ENCODE results near the gene SOX5.

The SOX5 gene

GRCh38 chr12:23626791-23627190 is 322.7 kb downstream of the SOX5 start:
- Histone ChIP-seq H3K9ac (no peak overlapping the region), H3K4me3 (no peak overlapping the region), H3K36me3 (no peaks in the 10 kb centered on the region), H3K27me3 (no peaks in the 10 kb centered on the region), H3K4me1 (no peaks in the 10 kb centered on the region), H3K9me3 (replicated peaks in 1 of 11) (no peaks in the 10 kb centered on the region), H4K20me1 (no peaks in the 10 kb centered on the region), H3K27ac (no peak overlapping the region), H3K4me2 (no peak overlapping the region)
- no peak for TF ChIP-seq Cebpa-rat (IDR thresholded peaks at IDR 0.05)

GRCh38 chr12:23621900-23622299 is 327.6 kb downstream of the SOX5 start:
- no peak overlapping the region for H3K27ac ChIP-seq
- H3K4me3 ChIP-seq, result no peak overlapping the region
- no peaks in the 10 kb centered on the region for H3K4me1 ChIP-seq
- H3K36me3 ChIP-seq, result no peaks in the 10 kb centered on the region
- no peak for TF ChIP-seq Cebpa-rat (IDR thresholded peaks at IDR 0.05)
- H3K9me3 ChIP-seq (replicated peaks in 1 of 11), result no peaks in the 10 kb centered on the region
- no peaks in the 10 kb centered on the region for H3K27me3 ChIP-seq
- no peaks in the 10 kb centered on the region for H4K20me1 ChIP-seq
- no peak overlapping the region for H3K4me2 ChIP-seq
- no peak overlapping the region for H3K9ac ChIP-seq

- Histone ChIP-seq H3K4me1 (no peaks in the 10 kb centered on the region), H4K20me1 (no peaks in the 10 kb centered on the region; a peak in 1 of 22 replicates), H3K27ac (no peak overlapping the region), H3K9ac (no peak overlapping the region), H3K36me3 (no peaks in the 10 kb centered on the region), H3K9me3 (replicated peaks in 1 of 11) (no peaks in the 10 kb centered on the region; a peak in 1 of 22 replicates), H3K27me3 (no peaks in the 10 kb centered on the region), H3K4me2 (no peak overlapping the region), H3K4me3 (no peak overlapping the region)
- no peak for TF ChIP-seq Cebpa-rat (IDR thresholded peaks at IDR 0.05)
Observed at GRCh38 chr12:23618718-23619117, 330.8 kb downstream of the SOX5 start.

- no peaks in the 10 kb centered on the region for H3K4me1 ChIP-seq
- no peak overlapping the region for H3K4me2 ChIP-seq
- no peaks in the 10 kb centered on the region for H3K27me3 ChIP-seq
- no peaks in the 10 kb centered on the region; a peak in 1 of 22 replicates for H3K9me3 ChIP-seq (replicated peaks in 1 of 11)
- H3K27ac ChIP-seq, result no peak overlapping the region
- H4K20me1 ChIP-seq, result no peaks in the 10 kb centered on the region; a peak in 1 of 22 replicates
- H3K36me3 ChIP-seq, result no peaks in the 10 kb centered on the region
- H3K4me3 ChIP-seq, result no peak overlapping the region
- TF ChIP-seq Cebpa-rat (IDR thresholded peaks at IDR 0.05), result no peak
- no peak overlapping the region for H3K9ac ChIP-seq
Observed at GRCh38 chr12:23617749-23618148, 331.7 kb downstream of the SOX5 start.

- Histone ChIP-seq H3K4me1 (no peaks in the 10 kb centered on the region), H3K27me3 (no peaks in the 10 kb centered on the region), H3K4me3 (no peak overlapping the region), H3K9ac (no peak overlapping the region), H3K9me3 (replicated peaks in 1 of 11) (no peaks in the 10 kb centered on the region; a peak in 1 of 22 replicates), H4K20me1 (no peaks in the 10 kb centered on the region; a peak in 1 of 22 replicates), H3K27ac (no peak overlapping the region), H3K4me2 (no peak overlapping the region), H3K36me3 (no peaks in the 10 kb centered on the region)
- no peak for TF ChIP-seq Cebpa-rat (IDR thresholded peaks at IDR 0.05)
Observed at GRCh38 chr12:23614280-23614679, 335.2 kb downstream of the SOX5 start.

GRCh38 chr12:23611320-23611719 is 338.1 kb downstream of the SOX5 start:
- no peak overlapping the region for H3K9ac ChIP-seq
- no peaks in the 10 kb centered on the region for H3K4me1 ChIP-seq
- H3K36me3 ChIP-seq, result no peaks in the 10 kb centered on the region
- H3K27me3 ChIP-seq, result no peaks in the 10 kb centered on the region
- no peaks in the 10 kb centered on the region for H4K20me1 ChIP-seq
- H3K4me3 ChIP-seq, result no peak overlapping the region
- no peak for TF ChIP-seq Cebpa-rat (IDR thresholded peaks at IDR 0.05)
- no peak overlapping the region for H3K4me2 ChIP-seq
- H3K27ac ChIP-seq, result no peak overlapping the region
- H3K9me3 ChIP-seq (replicated peaks in 1 of 11), result no peaks in the 10 kb centered on the region; a peak in 1 of 22 replicates

- Histone ChIP-seq H3K4me3 (no peak overlapping the region), H3K27me3 (no peaks in the 10 kb centered on the region), H4K20me1 (no peaks in the 10 kb centered on the region), H3K27ac (no peak overlapping the region), H3K4me1 (no peaks in the 10 kb centered on the region), H3K36me3 (no peaks in the 10 kb centered on the region), H3K4me2 (no peak overlapping the region), H3K9ac (no peak overlapping the region), H3K9me3 (replicated peaks in 1 of 11) (peaks cover 13 to 43% (median 24%) of the 10 kb centered on the region in 11 experiments; a peak in 21 of 22 replicates)
- TF ChIP-seq Cebpa-rat (IDR thresholded peaks at IDR 0.05), result no peak
Observed at GRCh38 chr12:23600919-23601318, 348.6 kb downstream of the SOX5 start.

GRCh38 chr12:23596568-23596967 is 352.9 kb downstream of the SOX5 start:
- Histone ChIP-seq H3K27ac (no peak overlapping the region), H3K27me3 (no peaks in the 10 kb centered on the region), H3K4me1 (no peaks in the 10 kb centered on the region), H4K20me1 (no peaks in the 10 kb centered on the region), H3K9ac (no peak overlapping the region), H3K9me3 (replicated peaks in 1 of 11) (peaks cover 11 to 29% (median 22%) of the 10 kb centered on the region in 11 experiments; a peak in 21 of 22 replicates), H3K4me2 (no peak overlapping the region), H3K4me3 (no peak overlapping the region), H3K36me3 (no peaks in the 10 kb centered on the region)
- TF ChIP-seq Cebpa-rat (IDR thresholded peaks at IDR 0.05), result no peak

- H3K4me3 ChIP-seq, result no peak overlapping the region
- H3K4me1 ChIP-seq, result peaks cover 0 to 15% (median 0%) of the 10 kb centered on the region in 10 experiments; a peak in 4 of 20 replicates
- TF ChIP-seq Cebpa-rat (IDR thresholded peaks at IDR 0.05), result no peak
- no peak overlapping the region for H3K4me2 ChIP-seq
- H3K36me3 ChIP-seq, result no peaks in the 10 kb centered on the region
- no peaks in the 10 kb centered on the region for H3K9me3 ChIP-seq (replicated peaks in 1 of 11)
- no peaks in the 10 kb centered on the region for H4K20me1 ChIP-seq
- no peak overlapping the region for H3K27ac ChIP-seq
- H3K9ac ChIP-seq, result no peak overlapping the region
- H3K27me3 ChIP-seq, result no peaks in the 10 kb centered on the region
Observed at GRCh38 chr12:23587833-23588559, 361.5 kb downstream of the SOX5 start.

- Histone ChIP-seq H4K20me1 (no peaks in the 10 kb centered on the region), H3K4me3 (no peak overlapping the region), H3K4me1 (peaks cover 0 to 27% (median 0%) of the 10 kb centered on the region in 10 experiments; a peak in 4 of 20 replicates), H3K9ac (no peak overlapping the region), H3K27ac (no peak overlapping the region), H3K36me3 (no peaks in the 10 kb centered on the region), H3K4me2 (no peak overlapping the region), H3K27me3 (no peaks in the 10 kb centered on the region), H3K9me3 (replicated peaks in 1 of 11) (no peaks in the 10 kb centered on the region)
- TF ChIP-seq Cebpa-rat (IDR thresholded peaks at IDR 0.05), result no peak
Observed at GRCh38 chr12:23585782-23586163, 363.7 kb downstream of the SOX5 start.
